ENCODE results near the gene B4GALT4.
"Not testable (repeated sequence)": the region's sequence is repeated elsewhere in the genome, so short reads cannot be mapped to it uniquely, and the experiment has no call there.

The B4GALT4 gene

GRCh38 chr3:119194237-119195150 lies 46.2 kb downstream of the B4GALT4 start:
- no peak for DNase-seq

GRCh38 chr3:119191800-119192199 lies 48.9 kb downstream of the B4GALT4 start:
- no peak for DNase-seq

GRCh38 chr3:119187266-119187665 lies 53.4 kb downstream of the B4GALT4 start:
- DNase-seq: no peak

GRCh38 chr3:119184796-119185570 lies 55.7 kb downstream of the B4GALT4 start:
- no peak for DNase-seq

- no peak for DNase-seq
Measured at GRCh38 chr3:119184111-119184510, 56.6 kb downstream of the B4GALT4 start.

GRCh38 chr3:119181765-119182164 lies 58.9 kb downstream of the B4GALT4 start:
- DNase-seq: no peak

- no peak for DNase-seq
Measured at GRCh38 chr3:119177321-119177720, 63.4 kb downstream of the B4GALT4 start.

- DNase-seq: no peak
Measured at GRCh38 chr3:119176778-119177177, 63.9 kb downstream of the B4GALT4 start.

GRCh38 chr3:119175872-119176756 lies 64.6 kb downstream of the B4GALT4 start:
- no peak for DNase-seq

GRCh38 chr3:119173325-119173724 lies 67.4 kb downstream of the B4GALT4 start, which contains the start of gene UPK1B:
UPK1B (plus strand) TSS chr3:119173598; CDS start chr3:119186742, 13,144 bp downstream.
- no peak for DNase-seq

GRCh38 chr3:119170821-119171220 lies 69.9 kb downstream of the B4GALT4 start:
- no peak for DNase-seq

GRCh38 chr3:119164745-119165144 lies 75.9 kb downstream of the B4GALT4 start:
- not testable (repeated sequence) for DNase-seq

Measured in AML-193 (cell line).